ENCODE results near the gene NDFIP1. TPM values are rescaled to one million over a fixed set of nuclear protein-coding genes. Genes with fewer than 3 reads are reported as not detected.

NDFIP1 gene
- total and polyA plus RNA-seq, 2 of the 8 experiments (the other 6 are each of a cell fraction or from before 2014, with no cell fraction given), result 8.8 to 27.1 TPM

GRCh38 chr5:142115937-142116614, 7.5 kb downstream of the NDFIP1 start:
- ChIA-PET POLR2A (ENCODE audit: partially characterized antibody) (interaction anchor here (1.3 kb wide), 1 partner anchor 11 kb away, joined by 3 read pairs; no protein-coding TSS in a partner anchor), CTCF (ENCODE audit: partially characterized antibody) (interaction anchor here (1.1 kb wide), 1 partner anchor 146 kb away, joined by 4 read pairs; no protein-coding TSS in a partner anchor)
- H3K36me3 ChIP-seq (ENCODE audit: control insufficient read depth in 2 of 4, insufficient read depth in 4 of 4, low read length in 3 of 4), result no peaks in the 10 kb centered on the region
- H2AK5ac ChIP-seq (ENCODE audit: low read depth, low read length), result no peak overlapping the region
- no peaks in the 10 kb centered on the region for H3K23me2 ChIP-seq (ENCODE audit: low read depth, low read length)
- FAIRE-seq (no peak), DNase-seq (ENCODE audit: low read depth in 1 of 2, low spot score in 2 of 2) (no peak)
- WGBS, 2 experiments (ENCODE audit: extremely low coverage in 1 of 2, insufficient coverage in 1 of 2, insufficient read length in 1 of 2, insufficient replicate concordance in 2 of 2, low coverage in 1 of 2, low lambda C conversion rate in 2 of 2, missing lambda C conversion rate in 1 of 2), result 87% methylated on average over 4 of the region's 4 CpGs; no CpG with 5 or more reads in 1 of the 2 experiments
- H3K4me2 ChIP-seq (ENCODE audit: insufficient read depth in 1 of 2, low read depth in 2 of 2, low read length in 2 of 2), result no peak overlapping the region
- no peak overlapping the region for H4K91ac ChIP-seq (replicated peaks; ENCODE audit: insufficient read length, low read length)
- no peak overlapping the region for H4K5ac ChIP-seq (ENCODE audit: insufficient read length, low read depth, low read length)
- H3K9ac ChIP-seq (replicated peaks in 1 of 4; ENCODE audit: extremely low read depth in 1 of 4, low read depth in 3 of 4, low read length in 3 of 4), result no peak overlapping the region
- no peak overlapping the region for H3K14ac ChIP-seq (ENCODE audit: insufficient read length)
- no peak overlapping the region for H3K18ac ChIP-seq (ENCODE audit: extremely low read depth, low read length)
- no peak overlapping the region for H2BK12ac ChIP-seq (ENCODE audit: low read depth, low read length)
- no peak overlapping the region for H3K4ac ChIP-seq (replicated peaks; ENCODE audit: insufficient read length, low read depth, low read length)
- no peaks in the 10 kb centered on the region for H3K27me3 ChIP-seq (replicated peaks in 1 of 4; ENCODE audit: control insufficient read depth in 3 of 4, extremely low read depth in 1 of 4, insufficient read depth in 3 of 4, low read length in 3 of 4)
- no peaks in the 10 kb centered on the region for H3K9me3 ChIP-seq (ENCODE audit: insufficient read depth in 2 of 2, low read depth in 1 of 2, low read length in 1 of 2)
- H4K8ac ChIP-seq (ENCODE audit: extremely low read depth, insufficient read depth, low read length), result no peak overlapping the region
- peaks cover 0 to 4% of the 10 kb centered on the region in 2 experiments for H4K20me1 ChIP-seq (replicated peaks in 1 of 2; ENCODE audit: control insufficient read depth in 1 of 2, insufficient read depth in 2 of 2, low read length in 2 of 2)
- H3K79me1 ChIP-seq (ENCODE audit: low read depth, low read length), result no peaks in the 10 kb centered on the region; the same call in 1 of the 2 replicates
- H3K4me1 ChIP-seq (replicated peaks in 1 of 4; ENCODE audit: control insufficient read depth in 3 of 4, insufficient read depth in 4 of 4, low read length in 3 of 4), result no peaks in the 10 kb centered on the region; a peak in 1 of 7 replicates
- H3K79me2 ChIP-seq (ENCODE audit: control insufficient read depth in 1 of 2, insufficient read depth in 2 of 2, low read length in 2 of 2), result peaks cover 0 to 61% of the 10 kb centered on the region in 2 experiments; a peak in 3 of 4 replicates
- H3K27ac ChIP-seq (ENCODE audit: low read depth, low read length), result no peak overlapping the region
- H2BK20ac ChIP-seq (ENCODE audit: low read length), result no peak overlapping the region
- no peak overlapping the region for H2BK15ac ChIP-seq (ENCODE audit: low read length)
- H3K4me3 ChIP-seq (ENCODE audit: extremely low read depth in 1 of 4, insufficient read depth in 2 of 4, low read depth in 3 of 4, low read length in 4 of 4), result no peak overlapping the region
- no peak overlapping the region for H2BK5ac ChIP-seq (ENCODE audit: low read depth, low read length)
- no peak overlapping the region for H3K23ac ChIP-seq (ENCODE audit: insufficient read length)
- H2BK120ac ChIP-seq (replicated peaks; ENCODE audit: low read depth, low read length), result no peak overlapping the region
- no peak overlapping the region for H3K56ac ChIP-seq (replicated peaks; ENCODE audit: insufficient read length, low read depth, low read length)
- H2AFZ ChIP-seq (ENCODE audit: low read length), result no peak overlapping the region
- TF ChIP-seq NRF1 (IDR thresholded peaks at IDR 0.05; ENCODE audit: low read depth, low read length), result no peak
- no peak for TF ChIP-seq BACH1 (IDR thresholded peaks at IDR 0.05; ENCODE audit: low read length)
- no peak for TF ChIP-seq BCL11A (IDR thresholded peaks at IDR 0.05; ENCODE audit: low read depth in 2 of 2, low read length in 2 of 2)
- no peak for TF ChIP-seq TAF1 (IDR thresholded peaks at IDR 0.05; ENCODE audit: low read depth, low read length)
- TF ChIP-seq SUZ12 (IDR thresholded peaks at IDR 0.05; ENCODE audit: low read length), result no peak
- no peak for TF ChIP-seq JUN (IDR thresholded peaks at IDR 0.05; ENCODE audit: low read depth, low read length)
- TF ChIP-seq CTCF (IDR thresholded peaks at IDR 0.05; ENCODE audit: control extremely low read depth in 1 of 3, insufficient read depth in 1 of 3, low read depth in 1 of 3, low read length in 3 of 3), result no peak
- TF ChIP-seq POU5F1 (IDR thresholded peaks at IDR 0.05; ENCODE audit: low read depth, low read length), result no peak
- no peak for TF ChIP-seq TBP (IDR thresholded peaks at IDR 0.05; ENCODE audit: low read depth, low read length)
- no peak for TF ChIP-seq RNF2 (IDR thresholded peaks at IDR 0.05; ENCODE audit: borderline replicate concordance, low read depth, low read length, missing control alignments, poor library complexity, severe bottlenecking)
